GM21717 (cell line): Measurements from ENCODE around the gene DMRTA2.
"Not testable (repeated sequence)": the region's sequence is repeated elsewhere in the genome, so short reads cannot be mapped to it uniquely, and the experiment has no call there.

ENCODE experiments used
- ATAC-seq: cut with Tn5 transposase; IDR thresholded peaks from one replicate; pipeline ENCODE4 v1.9.1; 2021; ENCODE audit warnings: mild to moderate bottlenecking, moderate library complexity; ENCODE audit not compliant: unreplicated experiment

Gene DMRTA2

GRCh38 chr1:50393522-50394120, 29.6 kb downstream of the DMRTA2 start:
- no peak for ATAC-seq

- not testable (repeated sequence) for ATAC-seq
Observed at GRCh38 chr1:50381551-50381950, 41.7 kb downstream of the DMRTA2 start.

DNA sequence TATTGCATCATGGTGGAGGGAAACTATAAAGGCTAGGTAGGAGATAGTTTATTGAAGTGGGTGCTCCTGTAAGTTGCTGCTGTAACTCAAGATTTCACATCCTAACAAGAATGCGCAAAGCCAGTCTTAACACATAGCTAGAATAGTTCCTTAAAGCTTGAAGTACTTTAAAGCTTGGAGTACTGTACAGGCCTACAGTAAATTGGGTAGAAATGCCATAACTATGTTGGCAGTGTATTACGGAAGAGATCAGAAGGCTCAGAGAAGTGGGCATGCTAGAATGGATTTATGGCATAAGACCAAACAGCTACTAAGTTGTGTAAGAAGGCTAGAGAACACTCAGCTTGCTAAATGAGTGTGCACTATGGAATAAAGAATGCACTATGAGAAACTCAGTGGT, 44.5 kb downstream of the DMRTA2 start:
- ATAC-seq, result no peak

- ATAC-seq, result no peak
Observed at GRCh38 chr1:50373532-50373931, 49.7 kb downstream of the DMRTA2 start.

- ATAC-seq, result no peak
Observed at GRCh38 chr1:50371749-50372148, 51.5 kb downstream of the DMRTA2 start.

DNA sequence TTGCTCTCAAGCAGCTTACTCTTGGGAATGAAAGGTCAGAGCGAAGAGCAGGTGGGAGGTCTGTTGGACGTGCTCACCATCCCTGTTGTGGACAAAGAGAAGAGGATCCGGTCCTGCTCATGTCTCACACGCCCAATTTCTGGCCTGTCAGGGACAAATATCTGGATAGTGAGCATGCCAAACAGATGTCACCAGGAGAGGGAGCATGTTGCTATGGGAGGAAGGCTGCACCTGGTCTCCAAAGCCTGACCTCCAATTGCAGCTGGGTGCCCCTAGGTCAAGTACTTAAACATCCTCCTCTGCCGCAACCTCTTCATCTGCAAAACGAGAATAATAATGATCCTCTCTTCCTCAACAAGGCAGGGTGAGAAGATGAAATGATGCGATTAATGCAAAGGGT, 53.4 kb downstream of the DMRTA2 start:
- no peak for ATAC-seq

DNA sequence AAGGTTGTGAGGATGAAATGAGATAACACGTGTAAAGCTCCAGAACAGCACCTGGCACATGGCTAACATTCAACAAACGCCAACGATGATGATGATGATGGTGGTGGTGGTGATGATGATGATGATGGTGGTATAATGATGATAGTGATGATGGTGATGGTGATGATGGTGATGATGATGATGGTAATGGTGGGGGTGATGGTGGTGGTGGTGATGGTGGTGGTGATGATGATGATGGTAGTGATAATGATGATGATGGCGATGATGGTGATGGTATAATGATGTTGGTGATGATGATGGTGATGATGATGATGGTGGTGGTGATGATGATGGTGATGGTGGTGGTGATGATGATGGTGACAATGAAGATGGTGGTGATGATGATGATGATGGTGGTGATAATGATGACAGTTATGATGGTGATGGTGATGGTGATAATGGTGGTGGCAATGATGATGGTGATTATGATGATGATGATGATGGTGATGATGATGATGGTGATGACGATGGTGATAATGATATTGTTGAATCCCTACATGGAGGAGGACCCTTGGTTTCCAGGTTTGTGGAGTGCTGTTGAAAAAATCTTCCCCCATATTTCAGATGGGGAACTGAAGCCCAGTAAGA, 54.1 kb downstream of the DMRTA2 start:
- ATAC-seq, result no peak

DNA sequence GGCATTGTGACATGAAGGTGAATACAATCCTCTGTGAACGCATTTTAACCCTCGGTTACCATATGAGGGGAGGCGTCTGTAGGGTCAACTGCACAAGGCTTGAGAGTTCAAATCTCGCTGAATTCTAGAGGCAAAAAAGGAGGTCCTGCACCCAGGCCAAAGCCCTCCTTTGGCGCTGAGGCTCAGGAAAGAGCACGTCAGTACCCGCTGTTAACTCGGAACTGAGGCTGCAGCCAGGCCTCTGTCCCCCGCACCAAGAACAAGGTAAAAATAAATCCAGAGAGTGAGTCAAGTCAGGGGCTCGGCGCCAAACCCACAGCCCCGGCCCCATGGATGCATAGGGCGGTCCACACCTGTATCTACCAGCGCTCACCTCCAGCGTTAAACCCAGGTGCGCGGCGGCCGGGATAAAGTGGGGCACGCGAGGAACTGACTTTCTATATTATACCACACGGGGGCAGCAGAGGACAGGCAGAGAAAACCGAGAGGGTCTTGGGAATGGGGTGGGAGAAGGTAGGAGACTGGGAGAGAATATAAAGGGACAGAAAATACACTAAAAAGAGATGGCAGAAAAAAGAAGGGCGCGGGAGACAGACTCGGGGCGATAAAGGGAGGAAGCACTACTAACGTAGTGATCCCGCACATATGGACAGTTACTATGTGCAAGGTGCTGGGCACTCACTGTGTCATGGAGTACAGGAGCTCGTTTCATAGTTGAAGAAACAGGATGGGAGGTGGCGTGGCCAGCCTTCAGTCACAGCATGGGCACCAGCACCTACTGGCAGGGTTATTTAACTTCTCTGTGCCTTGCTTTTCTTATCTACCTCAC, 54.9 kb downstream of the DMRTA2 start:
- no peak for ATAC-seq
